Ectodermal cell (in vitro differentiated cells): Measurements from ENCODE around the gene CAPN5.

ENCODE experiments used
- H3K27ac ChIP-seq: 2 replicates; pipeline ENCODE4 v1.7.0; 2013; ENCODE audit warnings: mild to moderate bottlenecking, low read depth, low read length; ENCODE audit not compliant: insufficient read depth, poor library complexity, severe bottlenecking
- H3K27me3 ChIP-seq: 2 replicates; pipeline ENCODE4 v1.7.0; 2013; ENCODE audit warnings: mild to moderate bottlenecking, low read length; ENCODE audit not compliant: insufficient read depth, control insufficient read depth, poor library complexity, severe bottlenecking
- H3K36me3 ChIP-seq: one replicate; pipeline ENCODE4 v1.7.0; 2013; ENCODE audit warnings: low read length; ENCODE audit not compliant: control insufficient read depth, insufficient read depth
- H3K4me1 ChIP-seq: one replicate; pipeline ENCODE4 v1.7.0; 2013; ENCODE audit warnings: low read length; ENCODE audit not compliant: control insufficient read depth, insufficient read depth
- H3K4me3 ChIP-seq: 2 replicates; pipeline ENCODE4 v1.7.0; 2013; ENCODE audit warnings: low read depth, low read length, control low read depth; ENCODE audit not compliant: insufficient read depth
- H3K9me3 ChIP-seq: 2 replicates; pipeline ENCODE4 v1.7.0; 2013; ENCODE audit warnings: mild to moderate bottlenecking, low read length, moderate library complexity; ENCODE audit not compliant: control insufficient read depth
- WGBS, 2 experiments: methylation state at CpG; one replicate each; pipeline ENCODE4 v1.1.7; 2013; ENCODE audit warnings: missing lambda C conversion rate in 2 of 2; 5-methylcytosine and 5-hydroxymethylcytosine counted together

Gene CAPN5

DNA sequence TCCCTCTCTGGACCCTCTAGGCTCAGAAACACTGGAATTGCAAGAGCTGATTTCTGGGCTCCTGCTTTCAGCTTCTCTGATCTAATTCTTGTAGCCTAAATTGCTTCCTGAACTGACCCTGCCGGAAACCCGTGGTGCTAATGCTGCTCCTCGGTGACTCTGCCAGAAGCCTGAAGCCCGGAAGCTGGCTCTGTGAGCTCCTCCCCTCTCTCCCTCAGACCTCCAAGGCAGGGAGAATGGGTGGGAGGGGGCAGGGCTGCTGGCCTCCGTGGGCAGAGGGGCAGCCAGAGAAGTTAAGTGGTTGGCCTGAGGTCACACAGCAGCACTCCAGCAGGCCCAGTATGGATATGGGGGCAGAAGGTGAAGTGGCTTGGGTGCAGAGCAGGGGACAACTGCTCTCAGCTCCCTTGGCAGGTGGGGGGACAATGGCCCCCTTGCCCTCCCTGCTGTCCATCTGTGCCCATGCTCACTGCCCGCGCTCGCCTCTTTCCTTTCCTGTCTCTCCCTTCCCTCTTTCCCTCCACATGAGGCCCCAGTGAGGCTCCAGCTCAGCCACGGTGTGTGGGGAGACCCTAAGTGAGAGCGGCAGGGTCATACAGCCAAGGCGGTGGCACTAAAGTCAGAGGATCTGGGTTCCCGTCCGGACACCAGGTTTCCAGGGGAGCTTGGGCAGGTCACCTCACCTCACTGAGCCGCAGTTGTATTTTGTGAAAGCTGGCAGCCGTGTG is 16.2 kb downstream of the CAPN5 start:
- Histone ChIP-seq H3K27ac (no peak overlapping the region), H3K27me3 (no peaks in the 10 kb centered on the region), H3K36me3 (no peaks in the 10 kb centered on the region), H3K4me1 (no peaks in the 10 kb centered on the region), H3K9me3 (no peaks in the 10 kb centered on the region), H3K4me3 (no peak overlapping the region)
- WGBS, 2 experiments: 82 to 84% methylated on average over 15 of the region's 15 CpGs

GRCh38 chr11:77083566-77084245 is 16.9 kb downstream of the CAPN5 start:
- H3K36me3 ChIP-seq: no peaks in the 10 kb centered on the region
- H3K27ac ChIP-seq: no peak overlapping the region
- WGBS, 2 experiments: 93 to 94% methylated on average over 12 of the region's 12 CpGs

DNA sequence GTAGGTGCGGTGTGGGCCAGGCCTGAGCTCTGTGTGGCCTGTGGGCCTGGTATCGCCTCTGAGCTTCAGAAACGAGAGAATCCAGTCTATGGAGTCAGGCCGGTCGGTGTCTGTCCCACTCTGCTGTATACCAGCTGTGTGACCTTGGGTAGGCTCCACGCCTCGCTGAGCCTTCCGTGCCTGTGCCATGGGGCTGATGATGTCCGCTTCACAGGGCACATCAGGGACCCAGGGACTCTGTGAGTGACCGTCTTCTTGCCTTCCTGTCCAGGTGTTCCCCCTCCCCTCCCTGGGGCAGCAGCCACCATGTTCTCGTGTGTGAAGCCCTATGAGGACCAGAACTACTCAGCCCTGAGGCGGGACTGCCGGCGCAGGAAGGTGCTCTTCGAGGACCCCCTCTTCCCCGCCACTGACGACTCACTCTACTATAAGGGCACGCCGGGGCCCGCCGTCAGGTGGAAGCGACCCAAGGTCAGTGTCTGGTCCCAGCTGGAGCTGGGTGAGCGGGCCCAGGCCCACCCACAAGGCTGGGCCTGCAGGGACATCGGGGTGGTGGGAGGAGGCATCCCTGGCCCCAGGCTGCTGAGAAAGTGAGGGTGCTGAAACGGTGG is 17.9 kb downstream of the CAPN5 start:
- WGBS, 2 experiments: 95 to 96% methylated on average over 25 of the region's 25 CpGs
- no peaks in the 10 kb centered on the region for H3K36me3 ChIP-seq

More at GRCh38 chr11:77083566-77084245, 16.9 kb downstream of the CAPN5 start:
- H3K4me3 ChIP-seq: no peak overlapping the region
- no peaks in the 10 kb centered on the region for H3K4me1 ChIP-seq
- no peaks in the 10 kb centered on the region for H3K9me3 ChIP-seq
- no peaks in the 10 kb centered on the region for H3K27me3 ChIP-seq

DNA sequence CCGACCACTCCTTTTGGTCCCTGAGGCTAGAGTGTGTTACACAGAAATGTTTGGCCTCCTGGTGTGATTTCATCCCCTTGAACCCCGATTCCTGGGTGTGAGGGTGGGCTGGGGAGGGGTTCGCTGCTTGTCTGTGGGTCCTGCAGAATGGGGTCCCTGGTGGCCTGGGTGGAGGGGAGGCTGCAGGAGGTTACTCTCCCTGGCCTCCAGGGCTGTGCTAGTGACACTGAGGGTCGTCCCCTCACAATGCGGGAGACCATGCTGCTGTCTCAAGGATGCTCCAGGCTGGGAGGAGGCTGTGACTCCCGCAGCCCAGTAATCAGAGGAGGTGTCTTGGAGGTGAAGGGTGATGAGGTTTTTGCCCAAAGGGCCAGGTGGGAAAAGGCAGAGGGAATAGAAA is 18.9 kb downstream of the CAPN5 start:
- H3K9me3 ChIP-seq: no peaks in the 10 kb centered on the region
- no peaks in the 10 kb centered on the region for H3K27me3 ChIP-seq
- H3K27ac ChIP-seq: no peak overlapping the region
- H3K4me3 ChIP-seq: no peak overlapping the region
- no peaks in the 10 kb centered on the region for H3K36me3 ChIP-seq
- no peaks in the 10 kb centered on the region for H3K4me1 ChIP-seq
- WGBS, 2 experiments: 96% methylated on average over 6 of the region's 6 CpGs

More for the DNA sequence above, 17.9 kb downstream of the CAPN5 start:
- H3K9me3 ChIP-seq: no peaks in the 10 kb centered on the region
- H3K27ac ChIP-seq: no peak overlapping the region
- no peak overlapping the region for H3K4me3 ChIP-seq
- no peaks in the 10 kb centered on the region for H3K27me3 ChIP-seq
- no peaks in the 10 kb centered on the region for H3K4me1 ChIP-seq

DNA sequence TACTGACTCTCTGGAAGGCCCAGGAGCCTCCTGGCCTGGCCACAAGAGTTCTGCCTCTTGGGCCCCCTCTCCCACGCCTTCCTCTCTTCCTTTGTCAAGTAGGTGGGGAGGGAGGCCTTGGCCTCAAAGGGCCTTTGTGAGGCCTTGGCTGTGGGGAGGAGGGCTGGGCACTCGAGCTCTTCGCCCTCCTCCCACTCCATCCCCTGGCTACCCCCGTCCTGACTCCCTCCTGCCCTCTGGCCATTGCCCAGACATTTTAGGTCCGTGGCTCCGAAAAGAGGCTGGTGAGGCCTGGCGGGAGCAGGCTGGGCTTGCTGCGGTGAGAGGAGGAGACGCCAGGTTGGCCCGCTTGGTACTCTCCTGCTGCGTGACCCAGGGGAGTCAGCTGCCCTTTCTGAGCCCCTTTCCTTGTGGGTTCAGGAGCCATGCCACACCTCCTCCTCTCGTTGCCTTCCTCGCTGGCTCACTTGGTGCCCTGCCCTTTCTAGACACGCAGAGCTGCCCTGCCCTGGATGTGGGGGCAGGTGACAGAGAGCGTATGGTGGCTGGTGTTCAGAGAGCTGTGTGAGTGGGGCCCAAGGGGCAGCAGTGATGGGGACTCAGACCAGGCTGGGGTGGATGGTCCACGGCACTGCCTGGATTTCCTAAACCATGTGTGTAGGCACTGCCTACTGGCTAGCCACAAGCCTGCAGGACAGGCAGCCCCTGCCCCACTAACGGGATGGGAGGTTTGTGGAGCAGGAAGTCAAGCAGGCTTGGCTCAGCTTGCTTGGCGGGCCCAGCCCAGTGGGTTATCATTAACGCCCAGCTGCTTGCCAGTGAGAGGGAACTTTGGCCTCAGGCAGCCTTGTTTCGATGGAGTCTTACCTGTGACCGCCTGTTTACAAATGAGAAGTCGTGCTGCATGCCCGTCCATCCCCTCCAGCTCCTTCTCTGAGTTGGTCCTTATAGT is 20.0 kb downstream of the CAPN5 start:
- H3K4me1 ChIP-seq: no peaks in the 10 kb centered on the region
- H3K36me3 ChIP-seq: no peaks in the 10 kb centered on the region
- H3K27me3 ChIP-seq: no peaks in the 10 kb centered on the region
- no peaks in the 10 kb centered on the region for H3K9me3 ChIP-seq
- WGBS, 2 experiments: 87% methylated on average over 23 of the region's 23 CpGs
- H3K4me3 ChIP-seq: no peak overlapping the region
- H3K27ac ChIP-seq: no peak overlapping the region

DNA sequence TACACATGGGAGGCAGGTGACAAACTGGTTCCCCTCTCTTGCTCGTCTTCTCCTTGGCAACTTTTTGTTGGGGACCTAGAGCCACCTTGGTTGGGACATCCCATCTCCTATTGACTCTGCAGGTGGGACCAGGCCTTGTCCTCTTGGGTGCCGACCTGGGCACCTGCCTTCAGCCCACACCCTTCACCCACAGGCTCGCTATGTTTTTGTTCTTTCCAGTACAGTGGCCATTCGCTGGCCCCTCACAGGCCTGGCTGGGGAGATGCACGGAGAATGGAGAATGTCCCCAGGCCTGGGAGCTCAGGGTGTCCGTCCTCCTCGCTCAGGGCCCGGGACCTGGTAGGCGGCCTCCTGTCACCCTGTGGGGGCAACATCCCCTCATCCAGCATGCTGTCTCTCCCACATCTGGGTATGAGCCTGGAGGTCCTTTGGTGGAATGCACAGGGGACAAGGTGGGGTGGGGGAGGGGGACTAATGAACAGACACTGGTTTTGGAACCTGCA is 21.0 kb downstream of the CAPN5 start:
- no peaks in the 10 kb centered on the region for H3K4me1 ChIP-seq
- no peaks in the 10 kb centered on the region for H3K27me3 ChIP-seq
- no peaks in the 10 kb centered on the region for H3K9me3 ChIP-seq
- 92 to 95% methylated on average over 9 of the region's 9 CpGs for WGBS, 2 experiments
- H3K4me3 ChIP-seq: no peak overlapping the region
- H3K36me3 ChIP-seq: no peaks in the 10 kb centered on the region
- no peak overlapping the region for H3K27ac ChIP-seq

DNA sequence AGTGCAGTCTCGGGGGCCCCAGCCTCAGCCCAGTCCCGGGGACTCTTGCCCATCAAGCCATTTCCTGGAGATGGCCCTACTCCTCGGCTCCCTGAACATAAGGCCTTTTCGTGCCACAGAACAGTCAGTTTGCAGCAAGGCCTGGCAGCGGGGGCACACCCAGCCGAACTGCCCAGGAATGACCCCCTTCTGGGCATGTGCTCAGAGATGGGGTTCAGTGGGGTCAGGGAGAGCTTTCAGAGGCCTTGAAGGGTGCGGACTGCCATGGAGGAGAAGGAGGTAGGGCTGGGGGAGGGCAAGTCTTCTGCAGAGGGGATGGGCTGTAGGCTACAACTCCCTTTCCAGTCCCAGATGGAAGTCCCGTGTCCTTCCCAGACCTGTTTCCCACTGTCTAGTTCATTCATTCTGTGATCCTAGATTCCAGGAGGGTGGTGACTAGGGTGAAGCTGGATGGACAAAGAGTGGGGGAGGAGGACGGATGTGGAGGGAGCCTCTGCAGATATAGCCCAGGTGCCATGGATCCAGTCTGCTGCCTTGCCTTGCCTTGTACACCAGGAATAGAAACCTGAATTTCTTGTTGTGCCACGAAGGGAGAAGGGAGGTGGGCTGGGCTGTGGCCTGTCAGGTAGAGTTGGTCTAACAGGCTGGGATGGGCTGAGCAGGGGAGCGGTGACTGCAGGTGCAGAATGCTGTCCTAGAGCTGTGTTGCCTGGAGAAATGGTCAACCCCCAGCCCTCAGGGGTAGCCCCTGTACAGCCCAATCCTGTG is 21.6 kb downstream of the CAPN5 start:
- Histone ChIP-seq H3K4me1 (no peaks in the 10 kb centered on the region), H3K9me3 (no peaks in the 10 kb centered on the region), H3K36me3 (no peaks in the 10 kb centered on the region), H3K4me3 (no peak overlapping the region), H3K27ac (no peak overlapping the region), H3K27me3 (no peaks in the 10 kb centered on the region)
- WGBS, 2 experiments: 89 to 90% methylated on average over 11 of the region's 11 CpGs

DNA sequence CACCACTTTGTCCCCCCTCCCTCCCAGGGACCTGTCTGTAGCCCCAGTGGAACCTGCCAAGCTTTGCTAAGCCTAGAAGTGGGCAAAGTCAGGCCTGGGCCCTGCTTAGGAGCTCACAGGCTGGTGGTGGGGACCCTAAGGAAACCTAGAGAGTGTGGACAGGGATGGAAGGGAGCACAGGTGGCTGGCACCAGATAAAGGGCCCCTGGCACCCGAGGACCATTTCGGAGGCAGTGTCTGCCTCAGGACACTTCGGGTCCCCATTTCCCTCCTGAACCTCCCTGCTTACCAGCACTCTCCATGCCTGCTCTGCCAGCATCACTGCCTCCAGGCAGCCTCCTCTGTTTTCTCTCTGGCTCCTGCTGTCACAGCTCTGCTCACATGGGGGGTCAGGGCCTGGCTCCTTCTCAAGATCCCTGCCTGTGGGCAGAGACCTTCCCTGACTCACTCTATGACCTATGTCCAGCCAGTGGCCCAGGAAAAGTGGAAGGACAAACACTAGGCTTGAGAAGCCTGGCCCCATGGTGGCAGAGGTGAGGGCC is 22.3 kb downstream of the CAPN5 start:
- H3K9me3 ChIP-seq: no peaks in the 10 kb centered on the region
- 90 to 92% methylated on average over 3 of the region's 3 CpGs for WGBS, 2 experiments
- no peaks in the 10 kb centered on the region for H3K27me3 ChIP-seq
- H3K4me3 ChIP-seq: no peak overlapping the region
- no peaks in the 10 kb centered on the region for H3K4me1 ChIP-seq
- no peaks in the 10 kb centered on the region for H3K36me3 ChIP-seq
- H3K27ac ChIP-seq: no peak overlapping the region

- WGBS, 2 experiments: 93 to 94% methylated on average over 4 of the region's 4 CpGs
- no peak overlapping the region for H3K4me3 ChIP-seq
- H3K4me1 ChIP-seq: no peaks in the 10 kb centered on the region
- no peaks in the 10 kb centered on the region for H3K36me3 ChIP-seq
- no peaks in the 10 kb centered on the region for H3K27me3 ChIP-seq
- H3K27ac ChIP-seq: no peak overlapping the region
- H3K9me3 ChIP-seq: no peaks in the 10 kb centered on the region
Measured at GRCh38 chr11:77090046-77090372, 23.2 kb downstream of the CAPN5 start.
